Inflammatory macrophage treated with lipopolysaccharide for 1 hour (primary cell): ENCODE results near the gene ASPHD1.
"Not testable (repeated sequence)": the region's sequence is repeated elsewhere in the genome, so short reads cannot be mapped to it uniquely, and the experiment has no call there.

ENCODE experiments used
- DNase-seq, 2 donors: peaks; one replicate each; pipeline ENCODE4 v3.0.0-alpha.2; 2020 to 2022

The ASPHD1 gene

DNA sequence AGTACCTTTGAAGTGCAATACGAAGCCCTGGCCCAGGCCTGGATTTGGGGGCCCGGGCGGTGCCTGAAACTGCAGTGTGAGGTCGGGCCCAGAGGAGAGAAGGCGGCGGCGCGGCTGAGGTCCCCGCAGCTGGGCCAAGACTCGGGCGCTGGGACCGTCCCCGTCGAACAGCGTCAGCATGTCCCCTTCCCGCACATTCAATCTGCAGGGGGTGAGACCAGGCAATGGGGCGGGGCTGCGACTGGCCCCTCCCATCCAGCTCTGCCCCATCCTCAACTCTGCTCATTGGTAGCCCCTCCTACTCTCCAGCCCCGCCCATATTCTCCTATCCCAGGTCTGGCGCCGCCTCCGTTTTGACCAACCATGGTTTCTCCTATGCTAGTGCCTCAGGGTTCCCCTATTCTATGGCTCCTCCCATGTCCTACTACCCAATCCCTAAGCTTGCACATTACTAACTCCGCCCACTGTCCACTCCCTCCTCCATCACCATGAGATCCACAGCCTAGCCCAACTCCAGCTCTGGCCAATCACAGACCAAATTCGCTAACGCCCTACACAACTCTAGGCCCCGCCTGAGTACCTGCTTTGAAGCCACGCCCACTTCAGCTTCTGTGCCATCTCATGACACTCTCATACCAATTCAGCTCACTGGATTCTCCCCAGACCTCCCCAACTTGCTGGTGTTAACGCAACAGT lies 22.9 kb upstream of the ASPHD1 start:
- peak; percentile 82 to 83 for DNase-seq

DNA sequence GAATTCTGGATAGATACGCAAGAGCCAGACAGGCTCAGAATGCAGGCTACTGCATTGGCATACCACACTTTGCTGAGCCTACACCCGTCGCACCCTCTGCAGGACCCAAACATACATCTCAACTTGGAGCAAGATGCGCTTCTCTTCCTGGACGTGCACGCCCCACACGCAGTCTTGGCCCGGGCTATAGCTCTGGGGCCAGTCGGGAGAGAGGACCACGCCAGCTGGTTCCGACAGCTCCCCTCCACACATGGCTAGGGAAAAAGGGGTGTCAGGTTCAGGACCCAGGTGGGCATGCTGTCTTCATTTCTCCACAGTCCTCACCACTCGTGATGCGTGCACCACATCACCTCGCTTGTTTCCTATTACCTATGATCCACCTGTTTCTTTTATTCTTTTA lies 22.1 kb upstream of the ASPHD1 start:
- no peak for DNase-seq

DNA sequence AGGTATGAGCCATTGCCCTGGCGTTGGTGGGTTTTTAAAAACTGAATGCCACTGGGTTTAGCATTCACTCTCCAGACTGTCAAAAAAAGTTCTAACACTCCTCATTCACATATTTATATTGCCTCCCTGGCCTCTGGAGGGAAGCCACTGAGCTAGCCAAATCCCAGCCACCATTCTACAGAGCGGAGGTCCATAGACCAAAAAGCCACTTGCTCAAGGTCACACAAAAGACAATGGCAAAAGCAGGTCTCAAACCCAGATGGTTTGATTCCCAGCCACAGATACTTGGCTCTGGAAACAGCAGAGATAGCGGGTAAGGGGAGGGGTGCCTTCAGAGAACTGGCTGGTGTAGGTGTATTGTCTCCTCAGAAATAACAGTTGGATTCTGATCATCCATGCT lies 19.2 kb upstream of the ASPHD1 start:
- no peak for DNase-seq

DNA sequence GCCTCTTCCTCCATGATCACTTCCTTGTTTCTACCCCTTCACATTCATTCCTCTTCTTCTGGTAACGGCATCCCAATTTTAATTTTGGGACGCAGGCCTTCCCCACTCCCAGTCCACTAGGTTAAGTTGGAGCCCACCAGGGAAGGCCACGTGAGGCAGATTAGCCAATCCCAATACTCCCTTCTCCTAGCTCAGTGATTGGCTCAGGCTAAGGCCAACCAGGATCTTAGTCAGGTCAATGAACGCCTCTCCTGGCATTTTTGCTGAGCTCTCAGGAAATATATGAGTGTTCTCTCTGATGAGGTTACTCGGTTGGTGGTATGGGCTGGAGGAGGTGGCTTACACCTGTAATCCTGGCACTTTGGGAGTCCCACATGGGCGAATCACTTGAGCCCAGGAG lies 16.3 kb upstream of the ASPHD1 start:
- no peak for DNase-seq

DNA sequence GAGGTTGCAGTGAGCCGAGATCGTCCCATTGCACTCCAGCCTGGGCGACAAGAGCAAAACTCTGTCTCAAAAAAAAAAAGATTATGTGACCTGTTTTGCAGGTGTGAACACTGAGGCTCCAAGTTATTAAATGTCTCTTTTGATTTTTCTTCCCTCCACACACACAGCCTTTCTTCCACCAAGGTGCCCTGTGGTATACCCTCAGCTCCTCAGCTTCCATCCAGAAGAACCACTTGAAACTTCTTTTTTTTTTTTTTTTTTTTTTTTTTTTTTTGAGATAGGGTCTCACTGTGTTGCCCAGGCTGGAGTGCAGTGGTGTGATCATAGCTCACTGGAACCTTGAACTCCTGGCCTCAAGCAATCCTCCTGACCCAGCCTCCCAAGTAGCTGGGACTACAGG lies 10.9 kb upstream of the ASPHD1 start:
- not testable (repeated sequence) for DNase-seq

DNA sequence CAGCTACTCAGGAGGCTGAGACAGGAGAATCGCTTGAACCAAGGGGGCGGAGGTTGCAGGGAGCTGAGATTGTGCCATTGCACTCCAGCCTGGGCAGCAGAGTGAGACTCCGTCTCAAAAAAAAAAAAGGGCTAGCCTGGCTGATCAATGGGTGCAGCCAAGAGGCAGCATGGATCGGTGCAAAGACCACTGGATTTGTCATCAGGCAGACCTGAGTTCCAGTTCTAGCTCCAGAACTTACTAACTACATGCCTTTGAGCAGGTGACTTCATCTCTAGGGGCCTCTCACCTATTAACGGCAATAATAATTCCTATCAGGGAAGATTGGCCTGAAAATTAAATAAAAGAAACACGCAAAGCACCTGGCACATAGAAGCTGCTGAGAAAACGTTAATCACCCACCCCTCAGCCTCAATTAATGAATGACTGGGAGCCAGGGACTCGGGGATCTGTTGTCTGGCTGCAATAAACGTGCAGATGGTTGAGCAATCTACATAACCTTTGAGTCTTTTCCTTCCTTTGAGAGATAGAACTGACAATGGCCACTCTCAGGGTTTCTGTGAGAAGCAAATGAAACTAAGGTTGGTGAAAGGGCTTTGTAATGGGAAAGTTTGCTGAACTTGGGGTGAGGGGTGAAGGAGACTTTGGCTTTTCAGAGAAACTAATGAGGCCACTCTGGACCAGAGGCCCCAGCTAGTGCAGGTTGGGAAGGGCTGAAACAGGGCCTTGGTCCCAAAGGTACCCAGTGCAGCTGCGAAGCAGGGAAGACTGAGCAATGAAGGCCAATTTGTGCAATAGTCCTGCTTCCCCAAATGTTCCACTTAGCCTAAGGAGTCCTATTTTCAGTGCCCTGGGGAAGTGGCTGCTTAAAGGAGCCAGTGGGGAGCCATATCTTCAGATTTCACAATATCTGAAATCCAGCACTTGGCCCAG lies 8.5 kb upstream of the ASPHD1 start:
- DNase-seq = peak; percentile 68

DNA sequence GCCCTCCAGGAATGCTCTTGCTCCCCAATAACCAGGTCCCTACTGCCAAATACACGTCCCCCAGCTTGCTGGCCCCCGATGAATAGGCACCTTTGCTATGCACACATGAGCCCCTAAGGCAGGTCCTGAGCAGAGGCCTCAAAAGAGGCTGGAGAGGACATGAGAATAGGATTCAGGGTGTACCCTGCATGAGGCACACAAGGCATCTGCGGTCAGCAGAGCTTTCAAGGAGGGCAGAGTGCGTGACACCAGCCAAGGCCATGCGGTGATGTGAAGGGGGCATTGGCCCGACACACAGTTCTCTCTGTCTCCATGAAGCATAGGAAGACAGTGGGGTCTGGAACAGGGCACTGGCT lies 7.9 kb upstream of the ASPHD1 start:
- no peak for DNase-seq

DNA sequence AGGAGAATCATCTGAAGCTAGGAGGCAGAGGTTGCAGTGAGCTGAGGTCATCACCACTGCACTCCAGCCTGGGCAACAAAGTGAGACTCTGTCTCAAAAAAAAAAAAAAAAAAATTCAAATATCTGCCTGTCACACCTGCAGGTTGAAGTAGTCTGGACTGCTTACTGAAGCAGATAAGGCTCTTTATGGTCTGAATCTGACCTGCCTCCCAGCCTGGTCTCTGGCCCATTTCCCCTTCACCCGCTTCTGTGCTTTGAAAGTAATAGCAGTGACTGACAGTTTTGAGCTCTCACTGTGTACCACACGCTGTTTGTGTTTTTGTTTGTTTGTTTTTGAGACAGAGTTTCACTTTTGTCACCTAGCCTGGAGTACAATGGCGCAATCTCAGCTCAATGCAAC lies 6.7 kb upstream of the ASPHD1 start:
- no peak for DNase-seq

DNA sequence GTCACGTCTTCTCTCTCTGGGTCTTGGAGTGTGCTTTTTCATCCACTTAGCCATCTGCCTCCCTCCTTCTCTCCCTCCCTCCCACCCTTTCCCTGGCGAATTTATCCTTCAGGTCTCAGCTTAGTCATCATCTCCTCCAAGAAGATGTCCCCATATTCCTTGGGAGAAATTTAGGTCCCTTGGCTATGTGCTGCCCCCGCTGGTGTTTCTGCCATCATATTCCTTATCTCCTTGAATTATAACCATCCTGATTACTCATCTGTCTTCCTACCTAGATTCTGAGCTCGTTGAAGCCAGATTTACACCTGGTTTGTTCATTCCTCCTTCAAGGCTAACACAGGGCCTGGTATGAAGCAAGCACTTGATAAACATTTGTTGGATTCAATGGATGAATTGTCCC lies 5.9 kb upstream of the ASPHD1 start:
- no peak for DNase-seq

DNA sequence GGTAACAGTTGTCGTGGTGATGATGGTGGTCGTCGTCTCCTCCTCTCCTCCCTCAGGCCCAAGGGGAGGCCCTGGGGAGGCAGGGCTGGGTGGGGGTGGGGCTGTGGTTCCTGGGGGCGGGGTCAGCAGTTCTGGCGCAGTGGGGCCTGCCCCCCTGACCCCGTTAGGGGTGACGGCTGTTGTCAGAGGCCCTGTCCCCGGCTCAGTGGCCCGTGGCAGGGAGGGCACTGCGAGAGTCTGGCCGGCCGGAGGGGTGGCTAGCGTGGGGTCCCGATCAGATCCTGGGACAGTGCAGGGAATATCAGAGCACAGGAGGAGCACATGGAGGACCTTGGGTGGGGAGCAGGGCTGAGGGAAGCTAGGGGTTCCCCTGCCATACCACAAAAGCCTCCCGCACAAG lies 3.4 kb upstream of the ASPHD1 start:
- no peak for DNase-seq

DNA sequence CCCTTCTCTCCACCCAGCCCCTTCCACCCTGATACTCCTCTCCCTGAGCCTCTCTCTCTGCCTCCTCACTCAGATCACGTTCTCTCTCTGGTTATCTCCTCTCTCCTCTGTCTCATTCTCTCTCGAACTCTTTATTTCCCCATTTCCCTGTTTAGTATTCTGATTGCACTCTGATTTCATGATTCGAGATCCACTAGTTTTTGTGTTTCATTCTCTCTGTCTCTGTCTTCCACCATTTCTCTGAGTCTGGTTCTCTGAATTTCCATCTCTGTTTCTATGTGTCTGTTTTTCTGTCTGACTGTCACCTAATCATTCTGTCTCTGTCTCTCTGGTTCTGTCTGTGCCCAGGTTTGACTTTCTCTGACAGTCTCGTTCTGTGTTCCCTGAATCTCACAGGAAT lies 3.0 kb upstream of the ASPHD1 start:
- DNase-seq = no peak

DNA sequence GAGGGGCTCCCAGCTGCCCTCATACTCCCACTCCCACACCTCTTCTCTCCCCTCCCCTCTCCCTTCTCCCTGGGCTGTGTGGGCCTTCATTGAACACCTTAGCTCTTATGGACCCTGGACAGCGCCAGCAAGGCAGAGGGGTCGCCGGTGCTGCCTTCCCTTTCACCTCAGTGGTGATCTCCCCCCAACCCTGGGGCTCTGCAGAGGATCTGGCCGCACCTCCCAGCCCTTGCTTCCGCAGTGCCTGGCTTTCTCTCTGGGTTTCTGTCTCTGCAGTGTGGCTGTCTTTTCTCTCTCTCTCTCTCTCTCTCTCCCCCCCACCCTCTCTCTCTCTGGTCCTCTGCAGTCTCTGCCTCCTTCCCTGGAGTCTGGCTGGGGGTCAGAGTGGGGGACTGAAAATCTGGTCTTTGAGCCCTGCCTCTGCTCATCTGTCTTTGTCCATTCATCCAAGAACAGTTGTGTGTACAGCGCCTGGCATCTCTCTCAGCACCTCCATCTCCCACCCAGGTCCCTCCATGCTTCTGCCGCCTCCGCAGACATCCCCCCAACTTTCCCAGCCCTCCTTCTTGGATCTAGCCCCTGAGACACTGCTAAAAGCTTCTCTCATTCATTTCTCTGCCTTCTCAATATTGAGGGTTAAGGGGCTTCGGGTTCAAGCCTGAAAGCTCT lies 2.0 kb upstream of the ASPHD1 start:
- DNase-seq = no peak

DNA sequence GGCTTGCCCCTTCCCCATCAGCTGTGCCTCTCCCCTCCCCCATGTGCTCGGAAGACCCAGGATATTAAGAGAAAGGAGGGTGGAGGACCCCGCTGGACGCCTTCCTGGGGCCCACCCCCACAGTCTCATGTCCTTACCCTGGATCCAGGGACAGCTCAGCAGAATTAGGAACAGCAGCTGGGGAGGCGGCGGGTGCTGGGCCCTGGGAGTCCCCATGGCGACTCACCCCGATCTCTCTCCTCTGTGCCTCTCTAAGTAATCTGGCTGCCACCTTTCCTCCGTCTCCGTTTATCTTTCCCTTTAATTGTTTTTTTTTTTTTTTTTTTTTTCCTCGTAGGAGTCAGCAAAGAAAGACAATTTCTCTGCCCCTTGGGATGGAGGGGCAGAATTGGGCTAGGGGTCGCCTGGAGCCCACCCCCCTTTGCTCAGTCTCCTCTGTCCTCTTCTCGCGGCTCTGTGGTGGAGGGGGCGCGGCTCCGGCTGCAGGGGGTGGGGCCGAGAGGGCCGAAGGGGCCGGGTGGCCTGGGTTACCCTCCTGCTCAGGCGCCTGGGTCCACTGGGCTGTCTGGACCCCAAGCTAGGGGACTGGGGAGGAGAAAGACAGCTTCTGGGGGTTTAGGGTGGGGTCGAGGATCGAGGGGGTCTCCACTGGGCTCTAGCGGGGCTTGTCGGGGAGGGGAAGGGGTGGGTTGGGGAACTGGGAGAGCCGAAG lies 1.3 kb upstream of the ASPHD1 start:
- no peak for DNase-seq

DNA sequence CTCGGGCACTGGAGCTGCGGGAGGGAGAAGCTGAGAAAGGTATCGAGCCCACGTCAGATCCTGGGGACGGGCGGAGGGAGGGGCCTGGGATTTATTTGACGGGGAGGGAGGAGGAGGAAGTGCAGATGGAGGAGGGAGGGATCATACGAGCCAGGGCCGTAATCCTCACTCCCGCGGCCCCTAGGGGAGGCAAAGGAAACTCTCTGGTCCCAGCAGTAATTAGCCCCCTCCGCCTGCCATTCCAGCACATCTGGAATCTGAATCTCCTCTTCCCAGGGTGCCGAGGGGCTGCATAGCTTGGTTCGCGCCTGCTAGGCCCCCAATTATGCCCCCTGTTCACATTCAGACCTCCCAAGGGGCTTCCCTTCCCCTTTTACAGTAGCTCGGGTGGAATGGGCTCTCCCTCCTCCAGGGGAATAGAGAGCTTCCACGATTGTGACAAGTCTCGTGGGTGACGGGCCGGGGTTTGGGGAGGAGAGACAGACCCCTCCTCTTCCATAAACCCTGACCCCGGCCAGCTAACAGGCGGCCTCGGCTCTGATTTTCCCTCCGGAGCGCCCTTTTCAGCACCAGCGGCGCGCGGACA lies 679 bp upstream of the ASPHD1 start, which contains the start of gene SEZ6L2:
Gene SEZ6L2 (minus strand): TSS at position 35 of the 586 bp plus-strand sequence. CDS start 531 bp downstream, outside the sequence.
- peak; percentile 69 to 75 for DNase-seq

DNA sequence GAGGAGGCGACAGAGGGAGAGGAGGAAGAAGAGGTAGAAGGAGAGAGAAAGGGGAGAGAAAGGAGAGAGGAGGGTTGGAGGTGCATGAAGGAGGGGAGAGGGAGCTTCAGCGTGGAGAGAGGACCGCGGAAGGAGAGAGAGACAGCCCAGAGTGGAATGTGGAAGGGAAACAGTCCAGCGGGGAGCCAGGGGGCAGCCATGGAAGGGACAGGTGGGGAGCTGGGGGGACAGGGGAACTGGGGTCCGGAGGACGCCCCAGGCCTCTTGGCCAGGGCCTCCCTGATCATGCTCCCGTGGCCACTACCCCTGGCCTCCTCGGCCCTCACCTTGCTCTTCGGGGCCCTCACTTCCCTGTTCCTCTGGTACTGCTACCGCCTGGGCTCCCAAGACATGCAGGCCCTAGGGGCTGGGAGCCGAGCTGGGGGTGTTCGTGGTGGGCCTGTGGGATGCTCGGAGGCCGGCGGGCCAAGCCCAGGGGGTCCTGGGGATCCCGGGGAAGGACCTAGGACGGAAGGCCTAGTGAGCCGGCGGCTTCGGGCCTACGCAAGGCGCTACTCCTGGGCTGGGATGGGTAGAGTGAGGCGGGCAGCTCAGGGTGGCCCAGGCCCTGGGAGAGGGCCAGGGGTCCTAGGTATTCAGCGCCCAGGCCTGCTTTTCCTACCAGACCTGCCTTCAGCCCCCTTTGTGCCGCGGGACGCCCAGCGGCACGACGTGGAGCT lies 759 bp downstream of the ASPHD1 start:
- DNase-seq = no peak

DNA sequence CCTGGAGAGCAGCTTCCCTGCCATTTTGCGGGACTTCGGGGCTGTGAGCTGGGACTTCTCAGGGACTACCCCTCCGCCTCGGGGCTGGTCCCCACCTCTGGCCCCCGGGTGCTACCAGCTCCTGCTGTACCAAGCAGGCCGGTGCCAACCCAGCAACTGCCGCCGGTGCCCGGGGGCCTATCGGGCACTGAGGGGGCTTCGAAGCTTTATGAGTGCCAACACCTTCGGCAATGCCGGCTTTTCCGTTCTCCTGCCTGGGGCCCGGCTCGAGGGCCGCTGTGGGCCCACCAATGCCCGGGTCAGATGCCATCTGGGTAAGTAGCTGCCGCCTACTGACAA lies 1.3 kb downstream of the ASPHD1 start:
- no peak for DNase-seq

DNA sequence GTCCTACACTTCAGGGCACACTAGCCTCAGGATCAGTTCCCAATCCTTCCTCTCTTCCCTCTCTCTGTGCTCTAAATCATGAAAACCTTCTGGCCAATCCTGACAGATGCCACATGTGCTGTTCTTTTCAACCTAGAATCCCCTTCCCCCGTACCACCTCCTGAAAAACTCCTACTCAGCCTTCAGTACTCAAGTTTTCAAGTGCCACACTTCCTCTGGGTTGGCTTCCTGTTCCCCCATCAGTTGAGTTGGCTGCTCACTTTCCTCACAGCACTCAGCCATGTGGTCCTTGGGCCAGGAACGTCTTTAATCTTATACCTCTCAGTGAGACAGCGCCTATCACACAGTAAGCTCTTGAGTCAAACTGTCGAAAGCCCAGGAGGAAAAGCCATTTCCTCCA lies 3.3 kb downstream of the ASPHD1 start:
- peak in 1 of 2 donors; percentile 11 for DNase-seq

DNA sequence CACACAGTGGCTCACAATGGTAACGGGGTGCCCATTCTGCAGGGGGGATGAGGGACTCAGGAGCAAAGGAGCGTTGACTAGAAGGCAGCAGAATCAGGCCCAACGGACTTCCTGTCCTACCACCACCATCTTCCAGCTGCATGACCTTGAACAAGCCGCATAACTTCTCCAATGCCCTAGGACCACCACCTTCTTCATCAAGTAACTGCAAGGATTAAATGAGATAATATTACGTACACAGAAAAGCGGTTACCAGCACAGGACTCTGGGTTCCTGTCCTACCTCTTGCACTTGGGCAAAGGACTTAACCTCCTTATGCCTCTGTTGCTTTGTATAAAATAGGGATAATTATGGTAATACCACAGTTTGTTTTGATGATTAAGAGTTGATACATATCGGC lies 4.7 kb downstream of the ASPHD1 start:
- DNase-seq = no peak

DNA sequence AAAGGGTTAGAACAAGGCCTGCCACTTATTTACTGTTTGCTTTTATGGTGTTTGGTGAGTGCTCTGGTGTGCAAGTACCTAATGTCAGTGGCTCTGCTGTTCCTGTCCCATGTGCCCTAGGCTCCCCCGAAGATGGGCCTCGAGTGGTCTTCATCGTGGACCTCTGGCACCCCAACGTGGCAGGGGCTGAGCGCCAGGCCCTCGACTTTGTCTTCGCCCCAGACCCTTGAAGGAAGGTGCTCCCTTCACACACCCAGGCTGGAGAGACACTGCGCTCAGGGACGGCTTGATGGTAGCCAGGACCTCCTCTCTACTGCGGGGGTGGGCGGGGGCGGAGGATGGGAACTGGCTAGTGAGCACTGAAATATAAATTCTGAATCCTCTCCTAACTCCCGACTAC lies 5.4 kb downstream of the ASPHD1 start:
- DNase-seq = no peak

DNA sequence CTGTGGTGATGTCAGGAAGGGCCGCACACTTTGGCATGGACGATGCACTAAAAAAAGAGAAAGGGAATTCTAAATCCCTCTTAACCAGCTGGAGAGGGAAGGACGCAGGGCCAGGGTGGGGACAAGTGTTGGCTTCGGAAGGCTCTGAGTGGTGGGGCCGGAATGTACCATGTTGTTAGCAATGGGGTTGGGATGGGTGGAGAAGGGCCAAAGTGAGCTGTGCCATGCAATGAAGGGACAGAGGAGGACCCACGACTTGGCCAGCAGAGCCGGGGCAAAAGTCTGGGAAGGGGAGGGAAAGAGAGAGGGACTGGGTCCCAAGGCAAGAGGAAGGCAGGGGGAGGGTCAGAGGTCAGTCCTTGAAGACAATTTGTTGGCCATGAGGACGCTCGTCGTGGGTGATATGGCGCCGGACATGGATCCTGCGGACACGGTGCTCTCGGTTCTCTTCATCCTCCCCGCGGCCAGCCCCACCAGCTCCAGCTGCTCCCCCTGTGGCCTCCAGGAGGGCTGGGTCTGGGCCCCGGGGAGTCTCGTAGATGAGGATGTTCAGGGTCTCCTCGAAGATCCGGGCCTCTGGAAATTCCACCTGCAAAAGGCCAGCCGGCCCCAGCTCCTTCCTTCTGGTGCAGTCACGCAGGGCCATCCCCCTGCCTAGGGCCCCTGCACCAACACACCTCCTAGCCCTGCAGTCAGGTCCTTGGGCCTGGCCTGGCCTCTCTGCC lies 6.4 kb downstream of the ASPHD1 start:
- DNase-seq = no peak

DNA sequence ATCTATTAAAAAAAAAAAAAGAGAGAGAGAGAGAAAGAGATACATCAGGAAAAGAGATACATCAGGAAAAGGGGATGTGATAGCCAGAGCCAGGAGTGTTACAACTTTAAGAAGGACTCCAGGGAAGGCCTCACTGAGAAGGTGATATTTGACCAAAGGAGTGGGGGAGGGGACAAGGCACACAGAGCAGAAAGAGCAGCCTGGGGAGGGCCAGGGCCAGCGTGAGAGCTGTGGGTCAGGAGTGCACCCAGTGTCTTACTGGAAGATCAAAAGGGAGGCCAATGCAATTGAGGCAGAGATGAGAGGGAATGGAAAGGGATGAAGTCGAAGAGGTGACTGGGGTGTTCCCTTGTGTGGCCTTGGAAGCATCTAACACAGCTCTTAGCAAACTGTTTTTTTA lies 7.7 kb downstream of the ASPHD1 start:
- DNase-seq = no peak
